Measurements from ENCODE around the gene OR51G2.

The OR51G2 gene

GRCh38 chr11:4891996-4892640 is 27.0 kb downstream of the OR51G2 start:
- TF ChIP-seq USF1 (IDR thresholded peaks at IDR 0.05), result no peak
- no peak for TF ChIP-seq EGR1 (IDR thresholded peaks at IDR 0.05)
- no peak for TF ChIP-seq FOXM1 (IDR thresholded peaks at IDR 0.05; ENCODE audit: borderline replicate concordance, low read depth)
- TF ChIP-seq EP300 (IDR thresholded peaks at IDR 0.05; ENCODE audit: borderline replicate concordance), result no peak
- no peak for TF ChIP-seq RAD21 (IDR thresholded peaks at IDR 0.05; ENCODE audit: low read depth)
- no peak for TF ChIP-seq TCF12 (IDR thresholded peaks at IDR 0.05; ENCODE audit: low read depth)
- TF ChIP-seq TEAD4 (IDR thresholded peaks at IDR 0.05), result no peak
- no peak for TF ChIP-seq NFIC (IDR thresholded peaks at IDR 0.05)
- no peak for TF ChIP-seq CREB1 (IDR thresholded peaks at IDR 0.05; ENCODE audit: low read depth)
- TF ChIP-seq CEBPB (IDR thresholded peaks at IDR 0.05), result no peak
- no peak for TF ChIP-seq REST (IDR thresholded peaks at IDR 0.05; ENCODE audit: low read depth)
- no peak for TF ChIP-seq TAF1 (IDR thresholded peaks at IDR 0.05; ENCODE audit: low read depth)
- TF ChIP-seq YY1 (IDR thresholded peaks at IDR 0.05; ENCODE audit: low read depth), result no peak
- no peak for TF ChIP-seq ZBTB7A (IDR thresholded peaks at IDR 0.05; ENCODE audit: low read depth)

GRCh38 chr11:4890279-4890678 is 28.9 kb downstream of the OR51G2 start:
- TF ChIP-seq TCF12 (IDR thresholded peaks at IDR 0.05; ENCODE audit: low read depth) (no peak), USF1 (IDR thresholded peaks at IDR 0.05) (no peak), MAX (IDR thresholded peaks at IDR 0.05) (no peak), FOXM1 (IDR thresholded peaks at IDR 0.05; ENCODE audit: borderline replicate concordance, low read depth) (no peak), EP300 (IDR thresholded peaks at IDR 0.05; ENCODE audit: borderline replicate concordance) (no peak), RAD21 (IDR thresholded peaks at IDR 0.05; ENCODE audit: low read depth) (no peak), TEAD4 (IDR thresholded peaks at IDR 0.05) (no peak)

GRCh38 chr11:4887591-4887990 is 31.6 kb downstream of the OR51G2 start:
- no peak for TF ChIP-seq EP300 (IDR thresholded peaks at IDR 0.05; ENCODE audit: borderline replicate concordance)
- no peak for TF ChIP-seq TAF1 (IDR thresholded peaks at IDR 0.05; ENCODE audit: low read depth)
- no peak for TF ChIP-seq ZBTB7A (IDR thresholded peaks at IDR 0.05; ENCODE audit: low read depth)
- no peak for TF ChIP-seq REST (IDR thresholded peaks at IDR 0.05; ENCODE audit: low read depth)
- TF ChIP-seq TEAD4 (IDR thresholded peaks at IDR 0.05), result no peak
- no peak for TF ChIP-seq FOXM1 (IDR thresholded peaks at IDR 0.05; ENCODE audit: borderline replicate concordance, low read depth)
- TF ChIP-seq CEBPB (IDR thresholded peaks at IDR 0.05), result no peak
- TF ChIP-seq RAD21 (IDR thresholded peaks at IDR 0.05; ENCODE audit: low read depth), result no peak
- no peak for TF ChIP-seq TCF12 (IDR thresholded peaks at IDR 0.05; ENCODE audit: low read depth)
- no peak for TF ChIP-seq MAX (IDR thresholded peaks at IDR 0.05)
- no peak for TF ChIP-seq YY1 (IDR thresholded peaks at IDR 0.05; ENCODE audit: low read depth)
- TF ChIP-seq EGR1 (IDR thresholded peaks at IDR 0.05), result no peak
- no peak for TF ChIP-seq USF1 (IDR thresholded peaks at IDR 0.05)
- no peak for TF ChIP-seq NFIC (IDR thresholded peaks at IDR 0.05)
- TF ChIP-seq CREB1 (IDR thresholded peaks at IDR 0.05; ENCODE audit: low read depth), result no peak

- TF ChIP-seq TAF1 (IDR thresholded peaks at IDR 0.05; ENCODE audit: low read depth), result no peak
- TF ChIP-seq YY1 (IDR thresholded peaks at IDR 0.05; ENCODE audit: low read depth), result no peak
- TF ChIP-seq TCF12 (IDR thresholded peaks at IDR 0.05; ENCODE audit: low read depth), result no peak
- no peak for TF ChIP-seq ZBTB7A (IDR thresholded peaks at IDR 0.05; ENCODE audit: low read depth)
- no peak for TF ChIP-seq USF1 (IDR thresholded peaks at IDR 0.05)
- TF ChIP-seq MAX (IDR thresholded peaks at IDR 0.05), result no peak
- no peak for TF ChIP-seq CEBPB (IDR thresholded peaks at IDR 0.05)
- TF ChIP-seq TEAD4 (IDR thresholded peaks at IDR 0.05), result no peak
- no peak for TF ChIP-seq NFIC (IDR thresholded peaks at IDR 0.05)
- no peak for TF ChIP-seq EGR1 (IDR thresholded peaks at IDR 0.05)
- TF ChIP-seq EP300 (IDR thresholded peaks at IDR 0.05; ENCODE audit: borderline replicate concordance), result no peak
- TF ChIP-seq FOXM1 (IDR thresholded peaks at IDR 0.05; ENCODE audit: borderline replicate concordance, low read depth), result no peak
- TF ChIP-seq REST (IDR thresholded peaks at IDR 0.05; ENCODE audit: low read depth), result no peak
- TF ChIP-seq RAD21 (IDR thresholded peaks at IDR 0.05; ENCODE audit: low read depth), result no peak
- no peak for TF ChIP-seq CREB1 (IDR thresholded peaks at IDR 0.05; ENCODE audit: low read depth)
These were observed 33.0 kb downstream of the OR51G2 start for GRCh38 chr11:4886186-4886585.

Data from Ishikawa (cell line).